Measurements from ENCODE around the gene FAM13A. TPM values are rescaled to one million over a fixed set of nuclear protein-coding genes. Genes with fewer than 3 reads are reported as not detected.

Gene FAM13A
- total and polyA plus RNA-seq, 2 experiments from 2014 or later: 19.3 to 44.2 TPM

DNA sequence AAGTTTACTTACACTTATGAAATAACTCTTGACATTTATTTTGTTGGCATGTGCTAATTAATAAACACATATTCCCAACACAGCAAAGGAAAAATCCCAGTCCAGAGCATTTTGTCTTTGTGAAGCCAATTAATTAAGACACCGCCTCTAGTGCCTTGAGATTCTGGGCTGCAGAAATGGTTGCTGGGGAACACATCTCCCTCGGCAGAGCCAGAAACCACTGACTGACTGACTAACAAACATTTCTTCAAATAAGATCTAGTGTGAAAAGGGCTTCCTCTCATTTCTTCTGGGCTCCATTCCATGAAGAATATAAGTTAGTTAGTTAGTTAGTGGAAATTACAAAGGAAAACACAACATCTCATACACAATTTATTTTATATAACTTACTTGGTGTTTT, 331.0 kb downstream of the FAM13A start:
- H3K36me3 ChIP-seq (replicated peaks; ENCODE audit: insufficient read depth, low read depth): no peaks in the 10 kb centered on the region
- WGBS (ENCODE audit: low lambda C conversion rate, missing lambda C conversion rate): 88% methylated on average over 2 of the region's 2 CpGs
- no peak overlapping the region for H2AFZ ChIP-seq

GRCh38 chr4:88725143-88725542, 331.8 kb downstream of the FAM13A start:
- Histone ChIP-seq H4K20me1 (ENCODE audit: insufficient read depth, poor library complexity, severe bottlenecking) (no peaks in the 10 kb centered on the region), H3K4me1 (ENCODE audit: insufficient read depth) (no peaks in the 10 kb centered on the region), H3K4me2 (no peak overlapping the region), H3K27me3 (no peaks in the 10 kb centered on the region), H3K4me3 (no peak overlapping the region), H3K27ac (no peak overlapping the region), H3K36me3 (replicated peaks; ENCODE audit: insufficient read depth, low read depth) (no peaks in the 10 kb centered on the region), H3K9me3 (ENCODE audit: low read depth) (no peaks in the 10 kb centered on the region), H2AFZ (no peak overlapping the region), H3K9me2 (replicated peaks; ENCODE audit: insufficient read depth) (no peaks in the 10 kb centered on the region), H3K79me2 (no peaks in the 10 kb centered on the region)
- DNase-seq (ENCODE audit: low spot score): no peak
- TF ChIP-seq EZH2 (IDR thresholded peaks at IDR 0.05; ENCODE audit: borderline replicate concordance) (no peak), EZH2phosphoT487 (IDR thresholded peaks at IDR 0.05; ENCODE audit: low read depth, severe bottlenecking, unreplicated experiment) (no peak), CTCF (IDR thresholded peaks at IDR 0.05; ENCODE audit: poor library complexity) (no peak)
- 90% methylated on average over 4 of the region's 4 CpGs for WGBS (ENCODE audit: low lambda C conversion rate, missing lambda C conversion rate)

More for the DNA sequence above, 331.0 kb downstream of the FAM13A start:
- no peaks in the 10 kb centered on the region for H3K79me2 ChIP-seq
- no peak for DNase-seq (ENCODE audit: low spot score)
- no peak overlapping the region for H3K4me3 ChIP-seq
- no peaks in the 10 kb centered on the region for H3K4me1 ChIP-seq (ENCODE audit: insufficient read depth)
- H3K27me3 ChIP-seq: no peaks in the 10 kb centered on the region
- H4K20me1 ChIP-seq (ENCODE audit: insufficient read depth, poor library complexity, severe bottlenecking): no peaks in the 10 kb centered on the region
- TF ChIP-seq EZH2 (IDR thresholded peaks at IDR 0.05; ENCODE audit: borderline replicate concordance) (no peak), EZH2phosphoT487 (IDR thresholded peaks at IDR 0.05; ENCODE audit: low read depth, severe bottlenecking, unreplicated experiment) (no peak), CTCF (IDR thresholded peaks at IDR 0.05; ENCODE audit: poor library complexity) (no peak)
- no peaks in the 10 kb centered on the region for H3K9me3 ChIP-seq (ENCODE audit: low read depth)
- H3K9me2 ChIP-seq (replicated peaks; ENCODE audit: insufficient read depth): no peaks in the 10 kb centered on the region
- no peak overlapping the region for H3K27ac ChIP-seq
- no peak overlapping the region for H3K4me2 ChIP-seq

GRCh38 chr4:88724406-88724805, 332.6 kb downstream of the FAM13A start:
- H2AFZ ChIP-seq: no peak overlapping the region
- no peaks in the 10 kb centered on the region for H3K9me2 ChIP-seq (replicated peaks; ENCODE audit: insufficient read depth)
- no peaks in the 10 kb centered on the region for H3K27me3 ChIP-seq
- H3K36me3 ChIP-seq (replicated peaks; ENCODE audit: insufficient read depth, low read depth): no peaks in the 10 kb centered on the region
- TF ChIP-seq EZH2phosphoT487 (IDR thresholded peaks at IDR 0.05; ENCODE audit: low read depth, severe bottlenecking, unreplicated experiment) (no peak), CTCF (IDR thresholded peaks at IDR 0.05; ENCODE audit: poor library complexity) (no peak)
- H3K4me3 ChIP-seq: no peak overlapping the region
- WGBS (ENCODE audit: low lambda C conversion rate, missing lambda C conversion rate): 94% methylated on average over 2 of the region's 2 CpGs
- no peak overlapping the region for H3K27ac ChIP-seq
- H3K4me1 ChIP-seq (ENCODE audit: insufficient read depth): no peaks in the 10 kb centered on the region
- H3K79me2 ChIP-seq: no peaks in the 10 kb centered on the region
- H3K9me3 ChIP-seq (ENCODE audit: low read depth): no peaks in the 10 kb centered on the region
- no peaks in the 10 kb centered on the region for H4K20me1 ChIP-seq (ENCODE audit: insufficient read depth, poor library complexity, severe bottlenecking)
- no peak overlapping the region for H3K4me2 ChIP-seq
- DNase-seq (ENCODE audit: low spot score): no peak

DNA sequence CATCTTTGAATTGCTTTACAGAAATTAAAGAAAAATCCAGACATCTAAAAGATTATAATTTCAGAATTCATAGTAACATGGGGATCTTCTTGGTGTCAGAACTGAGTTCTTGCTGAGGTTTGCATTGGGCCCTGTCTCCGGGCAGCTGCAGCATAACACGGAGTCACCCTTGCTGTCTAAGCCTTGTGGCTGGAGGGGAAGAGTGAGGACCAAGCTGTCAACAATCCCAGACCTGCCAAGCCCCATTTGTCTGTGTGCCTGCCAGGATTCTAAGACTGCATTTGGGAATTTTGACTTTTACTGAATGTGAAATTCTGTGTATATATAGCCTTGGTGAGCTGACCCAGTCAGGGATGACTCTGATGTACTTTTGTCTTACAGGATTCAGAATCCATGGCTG, 334.2 kb downstream of the FAM13A start:
- no peak for TF ChIP-seq EZH2 (IDR thresholded peaks at IDR 0.05; ENCODE audit: borderline replicate concordance)
- no peak for TF ChIP-seq CTCF (IDR thresholded peaks at IDR 0.05; ENCODE audit: poor library complexity)
- no peak for TF ChIP-seq EZH2phosphoT487 (IDR thresholded peaks at IDR 0.05; ENCODE audit: low read depth, severe bottlenecking, unreplicated experiment)
- Histone ChIP-seq H3K9me3 (ENCODE audit: low read depth) (no peaks in the 10 kb centered on the region), H3K4me2 (no peak overlapping the region), H3K4me3 (no peak overlapping the region), H4K20me1 (ENCODE audit: insufficient read depth, poor library complexity, severe bottlenecking) (no peaks in the 10 kb centered on the region), H3K79me2 (no peaks in the 10 kb centered on the region), H3K27ac (no peak overlapping the region), H3K9me2 (replicated peaks; ENCODE audit: insufficient read depth) (no peaks in the 10 kb centered on the region), H3K27me3 (no peaks in the 10 kb centered on the region), H2AFZ (no peak overlapping the region), H3K4me1 (ENCODE audit: insufficient read depth) (no peaks in the 10 kb centered on the region), H3K36me3 (replicated peaks; ENCODE audit: insufficient read depth, low read depth) (no peaks in the 10 kb centered on the region)
- WGBS (ENCODE audit: low lambda C conversion rate, missing lambda C conversion rate): 96% methylated on average over 2 of the region's 2 CpGs
- DNase-seq (ENCODE audit: low spot score): no peak

Measured in hepatocyte (in vitro differentiated cells).